PC-3 (cell line): ENCODE results near the gene HNRNPU. TPM values are rescaled to one million over a fixed set of nuclear protein-coding genes. Genes with fewer than 3 reads are reported as not detected.

Source experiments
- ATAC-seq: fragments of 200-7000 bp; cut with Tn5 transposase; 2 replicates; pipeline ENCODE4 v1.9.1; 2020; ENCODE audit warnings: mild to moderate bottlenecking, moderate library complexity
- BruUV-seq: library from RNA; stranded (reverse); fragments of 400-500 nt; replicated peaks from 2 replicates; lab custom pipeline; 2021; lab: Mats Ljungman, UMichigan
- CTCF ChIA-PET: fragments of 300-600 bp; sonication (Branson Sonifier 250); formaldehyde crosslinking; loops from one replicate; lab custom pipeline; 2022; ENCODE audit warnings: antibody characterized with exemption; lab: Charles Lee
- POLR2A ChIA-PET: fragments of 300-600 bp; sonication (Branson Sonifier 250); formaldehyde crosslinking; loops from one replicate; lab custom pipeline; 2022; ENCODE audit warnings: antibody characterized with exemption; ENCODE audit not compliant: unreplicated experiment; lab: Charles Lee
- DNase-seq: peaks from one replicate; pipeline ENCODE4 v3.0.0-alpha.2; 2015
- H2AFZ ChIP-seq: fragments of 300-600 bp; sonication (generic); 2 replicates; pipeline ENCODE4 v1.6.0; 2016; ENCODE audit warnings: antibody characterized with exemption, low read length
- H3F3A ChIP-seq: fragments of 300-600 bp; sonication (generic); one replicate; pipeline ENCODE4 v1.6.0; 2017; ENCODE audit warnings: antibody characterized with exemption, low read length, control low read depth, mild to moderate bottlenecking; ENCODE audit not compliant: unreplicated experiment
- H3K27ac ChIP-seq: fragments of 300-600 bp; sonication (generic); 2 replicates; pipeline ENCODE4 v1.5.1; 2016; ENCODE audit warnings: mild to moderate bottlenecking, low read length
- H3K27me3 ChIP-seq: fragments of 300-600 bp; sonication (generic); 2 replicates; pipeline ENCODE4 v1.6.1; 2016; ENCODE audit warnings: low read length, mixed read lengths
- H3K36me3 ChIP-seq: fragments of 300-600 bp; sonication (generic); 2 replicates; pipeline ENCODE4 v1.6.1; 2016; ENCODE audit warnings: low read depth, mixed run types, low read length, mixed read lengths
- H3K4me1 ChIP-seq: fragments of 300-600 bp; sonication (generic); 2 replicates; pipeline ENCODE4 v1.5.1; 2016; ENCODE audit warnings: low read length; ENCODE audit not compliant: insufficient read depth
- H3K4me2 ChIP-seq: fragments of 300-600 bp; sonication (generic); 2 replicates; pipeline ENCODE4 v1.6.0; 2016; ENCODE audit warnings: low read length
- H3K4me3 ChIP-seq: fragments of 300-600 bp; sonication (generic); 2 replicates; pipeline ENCODE4 v1.5.1; 2016; ENCODE audit warnings: mild to moderate bottlenecking, low read length, mixed read lengths
- H3K79me2 ChIP-seq: fragments of 300-600 bp; sonication (generic); 2 replicates; pipeline ENCODE4 v1.6.1; 2017; ENCODE audit warnings: low read length, mixed read lengths
- H3K9ac ChIP-seq: fragments of 300-600 bp; sonication (generic); 2 replicates; pipeline ENCODE4 v1.6.0; 2016; ENCODE audit warnings: mild to moderate bottlenecking, low read length
- H3K9me2 ChIP-seq: fragments of 300-600 bp; sonication (generic); replicated peaks from 2 replicates; pipeline ENCODE4 v1.6.1; 2016; ENCODE audit warnings: mixed run types, low read length, mixed read lengths
- H3K9me3 ChIP-seq: fragments of 300-600 bp; sonication (generic); 2 replicates; pipeline ENCODE4 v1.6.1; 2016; ENCODE audit warnings: low read length, mixed read lengths
- H4K20me1 ChIP-seq: fragments of 300-600 bp; sonication (generic); 2 replicates; pipeline ENCODE4 v1.6.1; 2016; ENCODE audit warnings: low read length, mixed read lengths
- EZH2 ChIP-seq: fragments of 300-600 bp; sonication (generic); IDR thresholded peaks from one replicate; pipeline ENCODE4 v1.6.1; 2017; ENCODE audit warnings: antibody characterized with exemption, mild to moderate bottlenecking, low read length; ENCODE audit not compliant: unreplicated experiment
- EZH2phosphoT487 ChIP-seq: fragments of 300-600 bp; sonication (generic); IDR thresholded peaks from 2 replicates; pipeline ENCODE4 v1.6.1; 2018; ENCODE audit warnings: mild to moderate bottlenecking, antibody characterized with exemption, low read length, borderline replicate concordance
- intact Hi-C: fragments of 100-400 bp; cut with micrococcal nuclease; formaldehyde crosslinking; loops from 2 replicates; pipeline ENCODE4 v1.9.0; 2023
- total RNA-seq: library from RNA; depleted of rRNA; stranded (reverse); fragments of >200 nt; gene quantifications from 2 replicates; pipeline ENCODE4 v1.2.3, GENCODE V29; 2014
- TF ChIP-seq, protein P1 (sequence below): fragments of 300-600 bp; sonication (generic); conservative IDR thresholded peaks from 2 replicates; pipeline ENCODE4 v1.5.1; 2017; ENCODE audit warnings: antibody characterized with exemption, low read depth, mild to moderate bottlenecking, low read length

The HNRNPU gene
- total RNA-seq, 1 experiment from 2014 or later, result 431 TPM

DNA sequence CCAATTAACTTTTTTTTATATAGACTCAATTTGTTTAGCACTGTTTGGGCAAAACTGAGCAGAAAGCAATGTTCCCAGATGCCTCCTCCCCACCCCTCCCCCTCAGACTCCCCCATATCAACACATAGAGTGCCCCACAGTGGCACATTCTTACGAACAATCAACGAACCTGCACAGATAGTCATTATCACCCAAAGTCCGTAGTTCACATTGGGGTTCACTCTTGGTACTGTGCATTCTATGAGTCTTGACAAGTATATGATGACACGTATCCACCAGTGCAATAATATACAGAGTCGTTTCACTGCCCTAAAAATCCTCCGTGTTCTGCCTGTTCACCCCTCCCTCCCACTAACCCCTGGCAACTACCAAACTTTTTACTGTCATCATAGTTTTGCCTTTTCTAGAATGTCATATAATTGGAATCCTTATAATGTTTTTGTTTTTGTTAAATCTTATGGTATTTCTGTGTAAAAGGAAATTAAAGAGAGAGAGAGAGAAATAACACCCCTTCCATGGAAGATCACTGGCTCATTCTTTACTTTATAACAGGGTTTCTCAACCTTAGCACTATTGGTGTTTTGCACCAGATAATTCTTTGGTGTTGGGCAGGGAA, 37.2 kb upstream of the HNRNPU start:
- Histone ChIP-seq H3K36me3 (no peaks in the 10 kb centered on the region), H3K27ac (no peak overlapping the region), H3K27me3 (no peaks in the 10 kb centered on the region), H4K20me1 (no peaks in the 10 kb centered on the region), H3K79me2 (no peaks in the 10 kb centered on the region), H3K4me1 (peaks cover 10% of the 10 kb centered on the region), H3K9ac (no peak overlapping the region), H3K4me3 (no peak overlapping the region), H3F3A (no peaks in the 10 kb centered on the region), H3K9me2 (no peaks in the 10 kb centered on the region), H2AFZ (no peak overlapping the region), H3K4me2 (no peak overlapping the region), H3K9me3 (no peaks in the 10 kb centered on the region)
- intact Hi-C loops, result no loop called here
- BruUV-seq, result no TSS peak
- POLR2A ChIA-PET, result no interaction called here
- no peak for ATAC-seq
- DNase-seq, result no peak
- CTCF ChIA-PET, result no interaction called here
- no peak for TF ChIP-seq EZH2phosphoT487
- no peak for TF ChIP-seq EZH2
- TF ChIP-seq, protein P1, sequence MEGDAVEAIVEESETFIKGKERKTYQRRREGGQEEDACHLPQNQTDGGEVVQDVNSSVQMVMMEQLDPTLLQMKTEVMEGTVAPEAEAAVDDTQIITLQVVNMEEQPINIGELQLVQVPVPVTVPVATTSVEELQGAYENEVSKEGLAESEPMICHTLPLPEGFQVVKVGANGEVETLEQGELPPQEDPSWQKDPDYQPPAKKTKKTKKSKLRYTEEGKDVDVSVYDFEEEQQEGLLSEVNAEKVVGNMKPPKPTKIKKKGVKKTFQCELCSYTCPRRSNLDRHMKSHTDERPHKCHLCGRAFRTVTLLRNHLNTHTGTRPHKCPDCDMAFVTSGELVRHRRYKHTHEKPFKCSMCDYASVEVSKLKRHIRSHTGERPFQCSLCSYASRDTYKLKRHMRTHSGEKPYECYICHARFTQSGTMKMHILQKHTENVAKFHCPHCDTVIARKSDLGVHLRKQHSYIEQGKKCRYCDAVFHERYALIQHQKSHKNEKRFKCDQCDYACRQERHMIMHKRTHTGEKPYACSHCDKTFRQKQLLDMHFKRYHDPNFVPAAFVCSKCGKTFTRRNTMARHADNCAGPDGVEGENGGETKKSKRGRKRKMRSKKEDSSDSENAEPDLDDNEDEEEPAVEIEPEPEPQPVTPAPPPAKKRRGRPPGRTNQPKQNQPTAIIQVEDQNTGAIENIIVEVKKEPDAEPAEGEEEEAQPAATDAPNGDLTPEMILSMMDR, result no peak

DNA sequence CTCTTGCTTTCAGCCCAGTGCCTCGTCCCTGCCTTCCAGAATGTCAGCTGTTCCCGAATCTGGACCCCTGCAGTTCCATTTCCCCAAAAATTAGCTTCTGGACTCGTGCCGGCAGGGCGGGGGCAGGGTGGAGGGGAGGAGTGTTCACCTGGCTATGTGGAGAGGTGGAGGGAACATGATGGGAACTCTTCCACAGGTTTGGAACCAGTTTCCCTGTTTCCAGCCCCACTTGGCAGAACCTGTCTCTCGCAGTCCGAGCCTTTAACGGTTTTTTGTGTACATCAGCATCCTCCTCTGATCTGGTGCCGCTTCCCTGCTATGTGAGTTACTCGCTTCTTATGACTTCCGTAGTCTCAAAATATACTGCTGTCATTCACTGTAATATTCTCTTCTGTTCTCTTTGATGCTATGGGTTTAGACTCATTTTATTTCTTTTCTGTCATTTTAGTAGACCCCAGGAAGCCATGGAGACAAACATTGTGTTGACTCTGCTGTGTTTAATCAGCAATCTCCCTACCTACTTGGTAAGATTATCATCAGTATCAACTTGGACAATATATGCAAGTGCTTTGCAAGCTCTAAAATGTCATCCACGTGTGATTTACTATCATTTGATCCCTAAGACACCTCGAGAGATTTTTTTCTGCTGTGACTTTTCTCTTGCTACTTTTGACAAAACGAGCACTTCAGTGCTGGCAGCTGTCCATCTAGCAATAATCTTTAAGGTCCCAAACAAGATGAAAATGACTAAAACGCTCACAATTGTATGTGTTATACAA, 33.3 kb upstream of the HNRNPU start:
- TF ChIP-seq EZH2 (no peak), EZH2phosphoT487 (no peak)
- TF ChIP-seq, protein P1, result no peak
- no peak overlapping the region for H3K4me2 ChIP-seq
- CTCF ChIA-PET, result no interaction called here
- H3K36me3 ChIP-seq, result no peaks in the 10 kb centered on the region
- intact Hi-C loops, result no loop called here
- POLR2A ChIA-PET, result no interaction called here
- H2AFZ ChIP-seq, result no peak overlapping the region
- DNase-seq, result no peak
- ATAC-seq, result no peak
- BruUV-seq, result no TSS peak
- H3K27ac ChIP-seq, result no peak overlapping the region
- H3F3A ChIP-seq, result no peaks in the 10 kb centered on the region
- H3K9me3 ChIP-seq, result no peaks in the 10 kb centered on the region
- no peaks in the 10 kb centered on the region for H3K9me2 ChIP-seq
- H3K4me1 ChIP-seq, result peaks cover 14% of the 10 kb centered on the region
- H3K27me3 ChIP-seq, result no peaks in the 10 kb centered on the region
- H3K79me2 ChIP-seq, result no peaks in the 10 kb centered on the region
- no peak overlapping the region for H3K9ac ChIP-seq
- no peak overlapping the region for H3K4me3 ChIP-seq
- H4K20me1 ChIP-seq, result no peaks in the 10 kb centered on the region

DNA sequence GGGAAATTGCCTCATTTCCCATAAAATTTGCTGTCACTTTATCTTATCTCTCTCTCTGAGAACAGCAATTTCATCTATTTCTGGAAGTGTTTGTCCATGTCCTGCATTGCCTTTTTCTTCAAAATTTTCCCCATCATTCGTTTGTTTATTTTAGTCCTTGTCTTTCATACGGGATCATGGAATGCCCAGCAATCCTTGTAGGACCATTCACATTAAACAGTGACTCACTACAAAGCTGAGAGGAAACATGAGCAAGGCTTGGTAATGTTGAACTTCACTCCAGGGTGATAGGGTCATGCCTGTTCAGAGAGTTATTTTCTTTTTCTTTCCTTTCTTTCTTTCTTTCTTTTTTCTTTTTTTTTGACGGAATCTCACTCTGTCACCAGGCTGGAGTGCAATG, 32.2 kb upstream of the HNRNPU start:
- peak; percentile 80 for DNase-seq
- TF ChIP-seq, protein P1, result no peak
- TF ChIP-seq EZH2phosphoT487 (no peak), EZH2 (no peak)
- no peak overlapping the region for H3K4me3 ChIP-seq
- peak; percentile 87 for ATAC-seq
- ChIA-PET CTCF (interaction anchor here (0.5 kb wide), 1 partner anchor 1254 kb away, joined by 3 read pairs; no protein-coding TSS in a partner anchor), POLR2A (interaction anchor here (0.5 kb wide), 1 partner anchor 61 kb away, joined by 3 read pairs; the partner anchor contains the start of gene COX20)
- H3F3A ChIP-seq, result no peaks in the 10 kb centered on the region
- peaks cover 18% of the 10 kb centered on the region for H3K4me1 ChIP-seq
- no peaks in the 10 kb centered on the region for H3K79me2 ChIP-seq
- 0 out of 2 replicates have a peak overlapping the region, but pooled peaks have one; percentile 10 for H3K27ac ChIP-seq
- BruUV-seq, result no TSS peak
- intact Hi-C loops, result no loop called here
- H3K4me2 ChIP-seq, result peak overlapping the region; percentile 52; the same call in 1 of the 2 replicates
- no peaks in the 10 kb centered on the region for H3K9me3 ChIP-seq
- H3K9me2 ChIP-seq, result no peaks in the 10 kb centered on the region
- no peaks in the 10 kb centered on the region for H4K20me1 ChIP-seq
- 0 out of 2 replicates have a peak overlapping the region, but pooled peaks have one; percentile 33 for H2AFZ ChIP-seq
- H3K27me3 ChIP-seq, result no peaks in the 10 kb centered on the region
- H3K36me3 ChIP-seq, result no peaks in the 10 kb centered on the region
- no peak overlapping the region for H3K9ac ChIP-seq
